Kidney (tissue), 14 donors: Measurements from ENCODE around the gene MOGAT1. TPM values are rescaled to one million over a fixed set of nuclear protein-coding genes. Genes with fewer than 3 reads are reported as not detected.
"Not testable (repeated sequence)": the region's sequence is repeated elsewhere in the genome, so short reads cannot be mapped to it uniquely, and the experiment has no call there.

ENCODE experiments used
- DNase-seq, 5 donors: peaks; one replicate each; pipeline ENCODE4 v3.0.0-alpha.2; 2013 to 2020
- FAIRE-seq: peaks from 2 replicates; lab custom pipeline; 2012; peaks lifted over from hg19 to GRCh38; lab: Jason Lieb, UNC
- H3K27ac ChIP-seq, 2 donors: one replicate each; pipeline ENCODE4 v1.7.0; 2013; ENCODE audit warnings: low read depth in 2 of 2, low read length in 2 of 2, inconsistent platforms in 1 of 2
- H3K27me3 ChIP-seq: one replicate; pipeline ENCODE4 v1.7.1; 2013; ENCODE audit warnings: low read length, inconsistent platforms; ENCODE audit not compliant: control insufficient read depth, insufficient read depth
- H3K36me3 ChIP-seq, 3 donors: one replicate each; pipeline versions ENCODE4 v1.7.0 to v1.7.1; 2013; ENCODE audit warnings: low read length in 3 of 3, control low read depth in 1 of 3, inconsistent platforms in 1 of 3; ENCODE audit not compliant: insufficient read depth in 3 of 3, control insufficient read depth in 2 of 3
- H3K4me1 ChIP-seq, 3 donors: one replicate each; pipeline versions ENCODE4 v1.7.0 to v1.7.1; 2013; ENCODE audit warnings: low read length in 3 of 3, inconsistent platforms in 1 of 3, low read depth in 1 of 3; ENCODE audit not compliant: control insufficient read depth in 2 of 3, insufficient read depth in 2 of 3
- H3K4me3 ChIP-seq, 3 donors: one replicate each; pipeline versions ENCODE4 v1.7.0 to v1.8.1; 2013; ENCODE audit warnings: low read length in 3 of 3, control low read depth in 1 of 3, inconsistent platforms in 1 of 3
- H3K9ac ChIP-seq, 3 donors: one replicate each; pipeline versions ENCODE4 v1.7.0 to v1.7.1; 2013; ENCODE audit warnings: low read length in 3 of 3, control low read depth in 1 of 3, inconsistent platforms in 1 of 3
- H3K9me3 ChIP-seq, 3 donors: one replicate each; pipeline versions ENCODE4 v1.7.0 to v1.7.1; 2013; ENCODE audit warnings: low read length in 3 of 3, control low read depth in 1 of 3, inconsistent platforms in 1 of 3; ENCODE audit not compliant: control insufficient read depth in 2 of 3, insufficient read depth in 1 of 3
- CTCF ChIP-seq: IDR thresholded peaks from 3 replicates; pipeline ENCODE4 v1.5.1; 2012; ENCODE audit warnings: mild to moderate bottlenecking, moderate library complexity, borderline replicate concordance; ENCODE audit not compliant: insufficient read depth; ENCODE audit errors: extremely low read depth
- intact Hi-C: fragments of 100-400 bp; cut with DNase I; formaldehyde crosslinking; loops from one replicate; pipeline ENCODE4 v1.11.1; 2022
- polyA plus RNA-seq: library from polyadenylated mRNA; stranded (reverse); fragments of 350-450 nt; fragmentation: Illumina TruSeq; extraction: RNeasy Lipid Tissue Mini Kit (QIAGEN cat#74804); gene quantifications from one replicate; pipeline ENCODE4 v1.2.3, GENCODE V29; 2014; ENCODE audit warnings: low read depth, low replicate concordance; ENCODE audit not compliant: insufficient read depth
- total RNA-seq: library from RNA; stranded (reverse); fragmentation: NEBNext Ultra II Directional; extraction: Animal tissue kit (Norgen Biotek cat#: 25700); gene quantifications from one replicate; pipeline ENCODE4 v1.2.1, GENCODE V29; 2021
- donor health status: control.
- donor health status: control.
- donor health status: control.
- donor health status: control.
- donor health status: control.
- donor health status: DM: yes; HTN: yes; CAD: no.
- donor health status: Normal renal cell carcinoma (clear cell type).

Gene MOGAT1
- total and polyA plus RNA-seq, 2 donors from 2014 or later = not detected

GRCh38 chr2:222715742-222716141 lies 44.3 kb downstream of the MOGAT1 start:
- intact Hi-C loops = no loop called here

GRCh38 chr2:222719787-222720186 lies 48.3 kb downstream of the MOGAT1 start:
- H3K9me3 ChIP-seq, H3K4me3 ChIP-seq, H3K27ac ChIP-seq, H3K27me3 ChIP-seq, H3K4me1 ChIP-seq, FAIRE-seq, intact Hi-C loops, H3K36me3 ChIP-seq, H3K9ac ChIP-seq, DNase-seq: not testable (repeated sequence)

More at GRCh38 chr2:222715742-222716141, 44.3 kb downstream of the MOGAT1 start:
- peak in 1 of 5 donors; percentile 24 for DNase-seq
- H3K36me3 ChIP-seq = peaks cover 0 to 3% (median 0%) of the 10 kb centered on the region in 3 donors
- no peak overlapping the region for H3K9ac ChIP-seq
- H3K27ac ChIP-seq = no peak overlapping the region
- TF ChIP-seq CTCF = no peak
- H3K4me3 ChIP-seq = no peak overlapping the region
- H3K4me1 ChIP-seq = no peaks in the 10 kb centered on the region
- no peaks in the 10 kb centered on the region for H3K27me3 ChIP-seq
- no peak for FAIRE-seq
- no peaks in the 10 kb centered on the region for H3K9me3 ChIP-seq

GRCh38 chr2:222721597-222721996 lies 50.1 kb downstream of the MOGAT1 start:
- H3K27ac ChIP-seq, H3K36me3 ChIP-seq, intact Hi-C loops, H3K9me3 ChIP-seq, FAIRE-seq, H3K4me3 ChIP-seq, H3K9ac ChIP-seq, H3K4me1 ChIP-seq, DNase-seq, H3K27me3 ChIP-seq: not testable (repeated sequence)

- H3K27ac ChIP-seq = no peak overlapping the region
- FAIRE-seq = no peak
- H3K4me3 ChIP-seq = no peak overlapping the region
- no peaks in the 10 kb centered on the region for H3K4me1 ChIP-seq
- H3K27me3 ChIP-seq = no peaks in the 10 kb centered on the region
- H3K9me3 ChIP-seq = no peaks in the 10 kb centered on the region
- no peak for TF ChIP-seq CTCF
- no peak for DNase-seq
- H3K9ac ChIP-seq = no peak overlapping the region
- intact Hi-C loops = no loop called here
- no peaks in the 10 kb centered on the region for H3K36me3 ChIP-seq
Measured at GRCh38 chr2:222722327-222722946, 51.0 kb downstream of the MOGAT1 start.
